ENCODE measurements around the gene ADCY10. TPM values are rescaled to one million over a fixed set of nuclear protein-coding genes. Genes with fewer than 3 reads are reported as not detected.

Gene ADCY10
- total and polyA plus RNA-seq, 2 of the 8 experiments (the other 6 are each of a cell fraction or from before 2014, with no cell fraction given): 0.02 TPM; not detected in 1

GRCh38 chr1:167860231-167860923, 53.6 kb downstream of the ADCY10 start:
- Histone ChIP-seq H4K8ac (ENCODE audit: extremely low read depth, insufficient read depth, low read length) (no peak overlapping the region), H3K79me2 (ENCODE audit: control insufficient read depth in 1 of 2, insufficient read depth in 2 of 2, low read length in 2 of 2) (no peaks in the 10 kb centered on the region), H4K5ac (ENCODE audit: insufficient read length, low read depth, low read length) (no peak overlapping the region), H3K4me3 (ENCODE audit: extremely low read depth in 1 of 4, insufficient read depth in 2 of 4, low read depth in 3 of 4, low read length in 4 of 4) (no peak overlapping the region), H3K9me3 (ENCODE audit: insufficient read depth in 2 of 2, low read depth in 1 of 2, low read length in 1 of 2) (peaks cover 8 to 11% of the 10 kb centered on the region in 2 experiments), H3K56ac (replicated peaks; ENCODE audit: insufficient read length, low read depth, low read length) (no peak overlapping the region), H3K27me3 (replicated peaks in 1 of 4; ENCODE audit: control insufficient read depth in 3 of 4, extremely low read depth in 1 of 4, insufficient read depth in 3 of 4, low read length in 3 of 4) (no peaks in the 10 kb centered on the region), H3K14ac (ENCODE audit: insufficient read length) (no peak overlapping the region), H3K4me2 (ENCODE audit: insufficient read depth in 1 of 2, low read depth in 2 of 2, low read length in 2 of 2) (no peak overlapping the region), H3K9ac (replicated peaks in 1 of 4; ENCODE audit: extremely low read depth in 1 of 4, low read depth in 3 of 4, low read length in 3 of 4) (no peak overlapping the region), H2AFZ (ENCODE audit: low read length) (no peak overlapping the region), H3K18ac (ENCODE audit: extremely low read depth, low read length) (no peak overlapping the region), H3K4me1 (replicated peaks in 1 of 4; ENCODE audit: control insufficient read depth in 3 of 4, insufficient read depth in 4 of 4, low read length in 3 of 4) (peaks cover 0 to 13% (median 8%) of the 10 kb centered on the region in 4 experiments; a peak in 2 of 7 replicates), H3K27ac (ENCODE audit: low read depth, low read length) (no peak overlapping the region), H2BK15ac (ENCODE audit: low read length) (no peak overlapping the region), H4K91ac (replicated peaks; ENCODE audit: insufficient read length, low read length) (no peak overlapping the region), H2BK5ac (ENCODE audit: low read depth, low read length) (no peak overlapping the region), H2BK120ac (replicated peaks; ENCODE audit: low read depth, low read length) (no peak overlapping the region), H3K79me1 (ENCODE audit: low read depth, low read length) (no peaks in the 10 kb centered on the region), H2AK5ac (ENCODE audit: low read depth, low read length) (no peak overlapping the region), H3K23ac (ENCODE audit: insufficient read length) (no peak overlapping the region), H3K36me3 (ENCODE audit: control insufficient read depth in 2 of 4, insufficient read depth in 4 of 4, low read length in 3 of 4) (no peaks in the 10 kb centered on the region), H2BK20ac (ENCODE audit: low read length) (no peak overlapping the region), H2BK12ac (ENCODE audit: low read depth, low read length) (no peak overlapping the region), H3K23me2 (ENCODE audit: low read depth, low read length) (no peaks in the 10 kb centered on the region; the same call in 1 of the 2 replicates), H3K4ac (replicated peaks; ENCODE audit: insufficient read length, low read depth, low read length) (no peak overlapping the region), H4K20me1 (replicated peaks in 1 of 2; ENCODE audit: control insufficient read depth in 1 of 2, insufficient read depth in 2 of 2, low read length in 2 of 2) (no peaks in the 10 kb centered on the region)
- POLR2A ChIA-PET (ENCODE audit: partially characterized antibody): interaction anchor here (1.0 to 1.3 kb wide), 2 partner anchors 11 to 35 kb away, joined by 3 read pairs; no protein-coding TSS in a partner anchor
- DNase-seq (ENCODE audit: low read depth in 1 of 2, low spot score in 2 of 2) (no peak), FAIRE-seq (no peak)
- CTCF ChIA-PET (ENCODE audit: partially characterized antibody): interaction anchor here (0.8 to 2.1 kb wide), 5 partner anchors 12 to 172 kb away, joined by 3 to 6 read pairs (median 4); no protein-coding TSS in a partner anchor
- TF ChIP-seq BACH1 (IDR thresholded peaks at IDR 0.05; ENCODE audit: low read length) (no peak), ZNF274 (IDR thresholded peaks at IDR 0.05; ENCODE audit: borderline replicate concordance, extremely low read depth, low read length) (no peak), HDAC6 (IDR thresholded peaks at IDR 0.05; ENCODE audit: low read depth, low read length) (no peak), TAF1 (IDR thresholded peaks at IDR 0.05; ENCODE audit: low read depth, low read length) (no peak), RNF2 (IDR thresholded peaks at IDR 0.05; ENCODE audit: borderline replicate concordance, low read depth, low read length, missing control alignments, poor library complexity, severe bottlenecking) (no peak), CHD1 (IDR thresholded peaks at IDR 0.05; ENCODE audit: low read depth, low read length) (no peak), RBBP5 (IDR thresholded peaks at IDR 0.05; ENCODE audit: borderline replicate concordance, low read depth, low read length) (no peak), POU5F1 (IDR thresholded peaks at IDR 0.05; ENCODE audit: low read depth, low read length) (no peak), TCF12 (IDR thresholded peaks at IDR 0.05; ENCODE audit: low read depth, low read length) (no peak), BRCA1 (IDR thresholded peaks at IDR 0.05; ENCODE audit: low read depth, low read length) (no peak), ASH2L (IDR thresholded peaks at IDR 0.05; ENCODE audit: low read length) (no peak), GABPA (IDR thresholded peaks at IDR 0.05; ENCODE audit: borderline replicate concordance, insufficient read depth, low read length) (no peak), CREB1 (IDR thresholded peaks at IDR 0.05) (no peak), RFX5 (IDR thresholded peaks at IDR 0.05; ENCODE audit: borderline replicate concordance, low read depth, low read length) (no peak), PHF8 (conservative IDR thresholded peaks at IDR 0.05; ENCODE audit: low read depth, low read length) (no peak)
